ENCODE results near the gene LGI1. TPM values are rescaled to one million over a fixed set of nuclear protein-coding genes. Genes with fewer than 3 reads are reported as not detected.

LGI1 gene
- total and polyA plus RNA-seq, 2 experiments from 2014 or later: 0.56 to 2.6 TPM

- Histone ChIP-seq H3K4me3 (no peak overlapping the region), H3K36me3 (replicated peaks; ENCODE audit: insufficient read depth, low read depth) (no peaks in the 10 kb centered on the region), H3K79me2 (no peaks in the 10 kb centered on the region), H3K9me2 (replicated peaks; ENCODE audit: insufficient read depth) (no peaks in the 10 kb centered on the region), H3K4me2 (no peak overlapping the region), H4K20me1 (ENCODE audit: insufficient read depth, poor library complexity, severe bottlenecking) (no peaks in the 10 kb centered on the region), H3K4me1 (ENCODE audit: insufficient read depth) (no peaks in the 10 kb centered on the region), H2AFZ (no peak overlapping the region), H3K27me3 (no peaks in the 10 kb centered on the region), H3K27ac (no peak overlapping the region), H3K9me3 (ENCODE audit: low read depth) (no peaks in the 10 kb centered on the region)
- DNase-seq (ENCODE audit: low spot score): no peak
- WGBS (ENCODE audit: low lambda C conversion rate, missing lambda C conversion rate): 83% methylated on average over 2 of the region's 2 CpGs
- TF ChIP-seq EZH2phosphoT487 (IDR thresholded peaks at IDR 0.05; ENCODE audit: low read depth, severe bottlenecking, unreplicated experiment): no peak
- no peak for TF ChIP-seq EZH2 (IDR thresholded peaks at IDR 0.05; ENCODE audit: borderline replicate concordance)
- no peak for TF ChIP-seq CTCF (IDR thresholded peaks at IDR 0.05; ENCODE audit: poor library complexity)
These were observed 45.1 kb upstream of the LGI1 start for GRCh38 chr10:93712593-93712992.

GRCh38 chr10:93715345-93715744 is 42.4 kb upstream of the LGI1 start:
- H3K27me3 ChIP-seq: no peaks in the 10 kb centered on the region
- no peaks in the 10 kb centered on the region for H3K9me3 ChIP-seq (ENCODE audit: low read depth)
- H3K79me2 ChIP-seq: no peaks in the 10 kb centered on the region
- H3K27ac ChIP-seq: no peak overlapping the region
- H3K4me1 ChIP-seq (ENCODE audit: insufficient read depth): no peaks in the 10 kb centered on the region
- H3K4me2 ChIP-seq: no peak overlapping the region
- TF ChIP-seq EZH2 (IDR thresholded peaks at IDR 0.05; ENCODE audit: borderline replicate concordance): no peak
- no peak for TF ChIP-seq CTCF (IDR thresholded peaks at IDR 0.05; ENCODE audit: poor library complexity)
- TF ChIP-seq EZH2phosphoT487 (IDR thresholded peaks at IDR 0.05; ENCODE audit: low read depth, severe bottlenecking, unreplicated experiment): no peak
- no peak for DNase-seq (ENCODE audit: low spot score)
- no peak overlapping the region for H2AFZ ChIP-seq
- H3K4me3 ChIP-seq: no peak overlapping the region
- H3K9me2 ChIP-seq (replicated peaks; ENCODE audit: insufficient read depth): no peaks in the 10 kb centered on the region
- H3K36me3 ChIP-seq (replicated peaks; ENCODE audit: insufficient read depth, low read depth): no peaks in the 10 kb centered on the region
- 92% methylated on average over 5 of the region's 5 CpGs for WGBS (ENCODE audit: low lambda C conversion rate, missing lambda C conversion rate)
- no peaks in the 10 kb centered on the region for H4K20me1 ChIP-seq (ENCODE audit: insufficient read depth, poor library complexity, severe bottlenecking)

- H3K4me3 ChIP-seq: no peak overlapping the region
- no peaks in the 10 kb centered on the region for H3K9me3 ChIP-seq (ENCODE audit: low read depth)
- no peaks in the 10 kb centered on the region for H3K4me1 ChIP-seq (ENCODE audit: insufficient read depth)
- TF ChIP-seq EZH2 (IDR thresholded peaks at IDR 0.05; ENCODE audit: borderline replicate concordance) (no peak), CTCF (IDR thresholded peaks at IDR 0.05; ENCODE audit: poor library complexity) (no peak), EZH2phosphoT487 (IDR thresholded peaks at IDR 0.05; ENCODE audit: low read depth, severe bottlenecking, unreplicated experiment) (no peak)
- no peaks in the 10 kb centered on the region for H3K36me3 ChIP-seq (replicated peaks; ENCODE audit: insufficient read depth, low read depth)
- no peaks in the 10 kb centered on the region for H3K9me2 ChIP-seq (replicated peaks; ENCODE audit: insufficient read depth)
- no peak overlapping the region for H3K4me2 ChIP-seq
- H4K20me1 ChIP-seq (ENCODE audit: insufficient read depth, poor library complexity, severe bottlenecking): no peaks in the 10 kb centered on the region
- no peaks in the 10 kb centered on the region for H3K27me3 ChIP-seq
- no peak for DNase-seq (ENCODE audit: low spot score)
- H3K27ac ChIP-seq: no peak overlapping the region
- H3K79me2 ChIP-seq: no peaks in the 10 kb centered on the region
- 47% methylated on average over 1 of the region's 1 CpG for WGBS (ENCODE audit: low lambda C conversion rate, missing lambda C conversion rate)
- H2AFZ ChIP-seq: no peak overlapping the region
These were observed 41.0 kb upstream of the LGI1 start for GRCh38 chr10:93716766-93717165.
